MM.1S (cell line): ENCODE data around the gene TCF7L2.

Source experiments
- DNase-seq: peaks from one replicate; pipeline ENCODE4 v3.0.0-alpha.2; 2015
- H2AFZ ChIP-seq: fragments of 300-600 bp; sonication (generic); 2 replicates; pipeline ENCODE4 v1.6.0; 2016; ENCODE audit warnings: antibody characterized with exemption, low read length
- H3F3A ChIP-seq: fragments of 300-600 bp; sonication (generic); 2 replicates; pipeline ENCODE4 v1.6.1; 2016; ENCODE audit warnings: mild to moderate bottlenecking, antibody characterized with exemption, low read length, moderate library complexity, mixed read lengths; ENCODE audit not compliant: insufficient read depth
- H3K27ac ChIP-seq: fragments of 300-600 bp; sonication (generic); 2 replicates; pipeline ENCODE4 v1.5.1; 2016; ENCODE audit warnings: mild to moderate bottlenecking, low read length
- H3K27me3 ChIP-seq: fragments of 300-600 bp; sonication (generic); replicated peaks from 2 replicates; pipeline ENCODE4 v1.6.0; 2016; ENCODE audit warnings: low read length; ENCODE audit not compliant: insufficient read depth
- H3K36me3 ChIP-seq: fragments of 300-600 bp; sonication (generic); replicated peaks from 2 replicates; pipeline ENCODE4 v1.6.1; 2016; ENCODE audit warnings: mild to moderate bottlenecking, low read length, mixed read lengths; ENCODE audit not compliant: insufficient read depth
- H3K4me1 ChIP-seq: fragments of 300-600 bp; sonication (generic); 2 replicates; pipeline ENCODE4 v1.6.1; 2016; ENCODE audit warnings: low read length, mixed read lengths
- H3K4me2 ChIP-seq: fragments of 300-600 bp; sonication (generic); 2 replicates; pipeline ENCODE4 v1.6.0; 2016; ENCODE audit warnings: low read depth, low read length
- H3K4me3 ChIP-seq: fragments of 300-600 bp; sonication (generic); 2 replicates; pipeline ENCODE4 v1.5.1; 2016; ENCODE audit warnings: low read length, mixed read lengths
- H3K79me2 ChIP-seq: fragments of 300-600 bp; sonication (generic); 2 replicates; pipeline ENCODE4 v1.6.1; 2016; ENCODE audit warnings: mixed run types, low read length, mixed read lengths
- H3K9ac ChIP-seq: fragments of 300-600 bp; sonication (generic); 2 replicates; pipeline ENCODE4 v1.6.1; 2016; ENCODE audit warnings: low read length, mixed read lengths
- H3K9me2 ChIP-seq: fragments of 300-600 bp; sonication (generic); replicated peaks from 2 replicates; pipeline ENCODE4 v1.6.1; 2016; ENCODE audit warnings: mild to moderate bottlenecking, low read length, mixed read lengths; ENCODE audit not compliant: insufficient read depth
- H3K9me3 ChIP-seq: fragments of 300-600 bp; sonication (generic); replicated peaks from 2 replicates; pipeline ENCODE4 v1.6.1; 2016; ENCODE audit warnings: mild to moderate bottlenecking, low read length, mixed read lengths; ENCODE audit not compliant: insufficient read depth
- H4K20me1 ChIP-seq: fragments of 300-600 bp; sonication (generic); 2 replicates; pipeline ENCODE4 v1.6.1; 2016; ENCODE audit warnings: mild to moderate bottlenecking, low read length, moderate library complexity, mixed read lengths; ENCODE audit not compliant: insufficient read depth
- EZH2 ChIP-seq: fragments of 300-600 bp; sonication (generic); optimal IDR thresholded peaks from 2 replicates; pipeline ENCODE3; 2017; ENCODE audit warnings: low read depth, mild to moderate bottlenecking, antibody characterized with exemption, low read length, mixed read lengths
- EZH2phosphoT487 ChIP-seq: fragments of 300-600 bp; sonication (generic); IDR thresholded peaks from 2 replicates; pipeline ENCODE4 v1.6.1; 2018; ENCODE audit warnings: antibody characterized with exemption, low read length
- TF ChIP-seq, protein P1 (sequence below): fragments of 300-600 bp; sonication (generic); IDR thresholded peaks from 2 replicates; pipeline ENCODE4 v1.5.1; 2016; ENCODE audit warnings: antibody characterized with exemption, low read length, mixed read lengths

Gene TCF7L2

DNA sequence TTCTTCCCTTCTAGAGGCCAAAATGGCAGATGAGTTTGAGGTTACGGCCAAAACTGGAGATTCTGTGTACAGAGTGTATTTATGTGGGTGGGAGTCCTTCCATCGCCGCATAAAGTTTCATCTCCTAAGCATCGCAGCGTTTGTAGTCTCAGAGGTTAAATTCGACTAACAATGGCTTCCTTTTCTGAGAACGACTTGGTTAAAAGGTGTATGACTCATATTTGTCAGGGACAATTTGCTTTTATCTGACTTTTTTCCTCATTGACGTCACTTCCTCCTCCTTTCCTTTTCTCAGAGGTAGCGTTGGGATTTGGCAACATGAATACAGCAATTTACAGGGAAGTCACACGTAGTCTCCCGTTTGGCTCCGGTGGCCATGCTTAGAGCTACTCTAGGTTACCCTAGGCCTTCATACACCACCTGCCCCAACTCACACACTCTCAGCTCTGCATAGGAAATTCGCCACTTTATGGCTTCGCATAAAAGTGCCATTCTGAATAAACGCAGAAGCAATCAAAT lies 37.6 kb upstream of the TCF7L2 start:
- H3K4me3 ChIP-seq, result no peak overlapping the region
- TF ChIP-seq EZH2 (no peak), EZH2phosphoT487 (no peak)
- TF ChIP-seq, protein P1, sequence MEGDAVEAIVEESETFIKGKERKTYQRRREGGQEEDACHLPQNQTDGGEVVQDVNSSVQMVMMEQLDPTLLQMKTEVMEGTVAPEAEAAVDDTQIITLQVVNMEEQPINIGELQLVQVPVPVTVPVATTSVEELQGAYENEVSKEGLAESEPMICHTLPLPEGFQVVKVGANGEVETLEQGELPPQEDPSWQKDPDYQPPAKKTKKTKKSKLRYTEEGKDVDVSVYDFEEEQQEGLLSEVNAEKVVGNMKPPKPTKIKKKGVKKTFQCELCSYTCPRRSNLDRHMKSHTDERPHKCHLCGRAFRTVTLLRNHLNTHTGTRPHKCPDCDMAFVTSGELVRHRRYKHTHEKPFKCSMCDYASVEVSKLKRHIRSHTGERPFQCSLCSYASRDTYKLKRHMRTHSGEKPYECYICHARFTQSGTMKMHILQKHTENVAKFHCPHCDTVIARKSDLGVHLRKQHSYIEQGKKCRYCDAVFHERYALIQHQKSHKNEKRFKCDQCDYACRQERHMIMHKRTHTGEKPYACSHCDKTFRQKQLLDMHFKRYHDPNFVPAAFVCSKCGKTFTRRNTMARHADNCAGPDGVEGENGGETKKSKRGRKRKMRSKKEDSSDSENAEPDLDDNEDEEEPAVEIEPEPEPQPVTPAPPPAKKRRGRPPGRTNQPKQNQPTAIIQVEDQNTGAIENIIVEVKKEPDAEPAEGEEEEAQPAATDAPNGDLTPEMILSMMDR, result no peak
- H3K9me2 ChIP-seq, result no peaks in the 10 kb centered on the region
- no peaks in the 10 kb centered on the region for H3K27me3 ChIP-seq
- no peak overlapping the region for H2AFZ ChIP-seq
- no peaks in the 10 kb centered on the region for H4K20me1 ChIP-seq
- H3F3A ChIP-seq, result no peaks in the 10 kb centered on the region
- H3K9ac ChIP-seq, result no peak overlapping the region
- no peak overlapping the region for H3K4me2 ChIP-seq
- no peaks in the 10 kb centered on the region for H3K9me3 ChIP-seq
- H3K79me2 ChIP-seq, result no peaks in the 10 kb centered on the region
- no peak overlapping the region for H3K27ac ChIP-seq
- no peaks in the 10 kb centered on the region for H3K4me1 ChIP-seq
- DNase-seq, result no peak
- no peaks in the 10 kb centered on the region for H3K36me3 ChIP-seq

DNA sequence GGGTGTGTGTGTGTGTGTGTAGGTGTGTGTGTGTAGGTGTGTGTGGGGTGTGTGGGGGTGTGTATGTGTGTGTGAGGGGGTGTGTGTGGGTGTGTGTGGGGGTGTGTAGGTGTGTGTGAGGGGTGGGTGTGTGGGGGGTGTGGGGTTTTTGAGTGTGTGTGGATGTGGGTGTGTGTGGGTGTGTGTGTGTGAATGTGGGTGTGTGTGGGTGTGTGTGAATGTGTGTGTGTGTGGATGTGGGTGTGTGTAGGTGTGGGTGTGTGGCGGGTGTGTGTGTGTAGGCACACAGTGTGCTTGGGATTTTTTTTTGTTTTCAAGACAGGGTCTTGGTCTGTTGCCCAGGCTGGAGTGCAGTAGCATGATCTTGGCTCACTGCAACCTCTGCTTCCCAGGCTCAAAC lies 36.8 kb upstream of the TCF7L2 start:
- H3K4me3 ChIP-seq, result no peak overlapping the region
- H3K79me2 ChIP-seq, result no peaks in the 10 kb centered on the region
- no peaks in the 10 kb centered on the region for H3F3A ChIP-seq
- H3K9me2 ChIP-seq, result no peaks in the 10 kb centered on the region
- no peaks in the 10 kb centered on the region for H3K36me3 ChIP-seq
- H4K20me1 ChIP-seq, result no peaks in the 10 kb centered on the region
- no peaks in the 10 kb centered on the region for H3K27me3 ChIP-seq
- no peak overlapping the region for H3K9ac ChIP-seq
- H3K9me3 ChIP-seq, result no peaks in the 10 kb centered on the region
- H2AFZ ChIP-seq, result no peak overlapping the region
- H3K27ac ChIP-seq, result no peak overlapping the region
- H3K4me2 ChIP-seq, result no peak overlapping the region
- H3K4me1 ChIP-seq, result no peaks in the 10 kb centered on the region
- DNase-seq, result no peak
- TF ChIP-seq EZH2 (no peak), EZH2phosphoT487 (no peak)
- TF ChIP-seq, protein P1, result no peak

DNA sequence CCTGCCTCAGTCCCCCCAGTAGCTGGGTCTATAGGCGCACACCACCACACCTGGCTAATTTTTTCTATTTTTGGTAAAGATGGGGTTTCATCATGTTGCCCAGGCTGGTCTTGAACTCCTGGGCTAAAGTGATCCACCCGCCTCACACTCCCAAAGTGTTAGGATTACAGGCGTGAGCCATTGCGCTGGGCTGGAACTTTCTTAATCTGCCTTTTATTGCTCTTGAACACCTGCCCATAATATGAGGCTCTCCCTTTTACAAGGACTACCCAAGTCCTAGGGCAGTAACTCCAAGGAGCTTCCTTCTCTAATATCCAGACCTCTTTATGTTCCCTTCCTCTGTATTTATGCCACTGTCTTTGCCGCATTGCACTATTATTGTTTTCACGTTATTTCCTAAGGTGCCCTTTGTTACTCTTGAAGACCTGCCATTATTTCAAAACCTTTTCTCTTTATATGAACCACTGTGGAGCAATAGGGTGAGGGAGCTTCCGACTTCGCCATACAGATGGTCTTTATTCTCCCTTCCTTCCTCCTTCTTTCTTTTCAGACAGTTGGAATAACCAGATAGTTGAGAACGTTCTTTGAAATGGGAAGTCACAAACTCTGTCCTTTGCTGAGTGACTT lies 36.3 kb upstream of the TCF7L2 start:
- no peaks in the 10 kb centered on the region for H3K36me3 ChIP-seq
- no peak for DNase-seq
- H3K4me3 ChIP-seq, result no peak overlapping the region
- no peaks in the 10 kb centered on the region for H3K9me3 ChIP-seq
- no peak overlapping the region for H2AFZ ChIP-seq
- no peaks in the 10 kb centered on the region for H3K27me3 ChIP-seq
- no peak overlapping the region for H3K9ac ChIP-seq
- no peak overlapping the region for H3K27ac ChIP-seq
- H3K4me1 ChIP-seq, result no peaks in the 10 kb centered on the region
- H3K79me2 ChIP-seq, result no peaks in the 10 kb centered on the region
- H3F3A ChIP-seq, result no peaks in the 10 kb centered on the region
- H3K4me2 ChIP-seq, result no peak overlapping the region
- no peaks in the 10 kb centered on the region for H3K9me2 ChIP-seq
- no peaks in the 10 kb centered on the region for H4K20me1 ChIP-seq
- TF ChIP-seq, protein P1, result no peak
- TF ChIP-seq EZH2phosphoT487 (no peak), EZH2 (no peak)
